SH-SY5Y (cell line): ENCODE data around the gene PPP1R37.

Experiments
- GATA2 ChIP-seq: IDR thresholded peaks from 2 replicates; pipeline ENCODE4 v1.6.1; 2011; ENCODE audit warnings: mild to moderate bottlenecking, low read depth, low read length
- GATA3 ChIP-seq: IDR thresholded peaks from 2 replicates; pipeline ENCODE4 v1.6.1; 2011; ENCODE audit warnings: low read depth, mild to moderate bottlenecking, low read length, moderate library complexity

DNA sequence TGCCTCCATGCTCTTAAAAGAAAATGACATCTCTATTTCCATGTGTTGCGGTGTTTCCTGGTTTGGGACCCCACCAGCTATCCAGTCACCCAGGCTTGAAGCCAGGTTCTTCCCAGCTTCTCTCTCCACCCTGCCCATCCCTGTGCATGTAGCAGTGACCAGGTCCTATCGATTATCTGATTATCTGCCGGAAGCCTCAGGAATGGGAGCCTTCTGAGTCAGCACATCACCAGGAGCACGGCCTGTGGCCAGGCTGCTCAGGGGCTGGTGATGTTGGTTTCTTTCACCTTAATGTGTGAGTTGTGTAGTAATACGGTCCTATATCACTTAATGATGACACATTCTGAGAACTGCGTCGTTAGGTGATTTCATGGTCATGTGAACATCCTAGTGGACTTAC, 33.7 kb downstream of the PPP1R37 start:
- TF ChIP-seq GATA2 (no peak), GATA3 (no peak)
